Measurements from ENCODE around the gene DMRT2. TPM values are rescaled to one million over a fixed set of nuclear protein-coding genes. Genes with fewer than 3 reads are reported as not detected.

Gene DMRT2
- total RNA-seq, 3 donors from 2014 or later, result 1.5 to 10.2 (median 3.1) TPM

GRCh38 chr9:1008216-1008615 is 41.9 kb upstream of the DMRT2 start:
- no peak for ATAC-seq
- intact Hi-C loops (cut with DNase I, micrococcal nuclease), result loop anchor here (5.0 kb wide), 1 partner anchor 116 kb away; no protein-coding TSS in a partner anchor
- Histone ChIP-seq H3K4me3 (no peak overlapping the region), H3K9me3 (no peaks in the 10 kb centered on the region), H3K36me3 (ENCODE audit: low read depth) (no peaks in the 10 kb centered on the region), H3K4me1 (ENCODE audit: low read depth) (no peaks in the 10 kb centered on the region)
- TF ChIP-seq CTCF (IDR thresholded peaks at IDR 0.05), result no peak
- no peak for DNase-seq

- Histone ChIP-seq H3K36me3 (ENCODE audit: low read depth) (no peaks in the 10 kb centered on the region), H3K9me3 (no peaks in the 10 kb centered on the region), H3K4me1 (ENCODE audit: low read depth) (no peaks in the 10 kb centered on the region), H3K4me3 (no peak overlapping the region)
- intact Hi-C loops (cut with DNase I, micrococcal nuclease), result loop anchor here (5.0 kb wide), 1 partner anchor 117 kb away; no protein-coding TSS in a partner anchor
- peak; percentile 97 for TF ChIP-seq CTCF (IDR thresholded peaks at IDR 0.05)
- DNase-seq, result peak; percentile 80 to 92 (median 89)
- peak; percentile 99 for ATAC-seq
Measured at GRCh38 chr9:1009101-1009707, 41.0 kb upstream of the DMRT2 start.

GRCh38 chr9:1013021-1013420 is 37.1 kb upstream of the DMRT2 start:
- Histone ChIP-seq H3K4me1 (ENCODE audit: low read depth) (no peaks in the 10 kb centered on the region), H3K36me3 (ENCODE audit: low read depth) (no peaks in the 10 kb centered on the region), H3K9me3 (no peaks in the 10 kb centered on the region), H3K4me3 (no peak overlapping the region)
- ATAC-seq (no peak), DNase-seq (no peak)
- intact Hi-C loops (cut with DNase I, micrococcal nuclease), result no loop called here
- no peak for TF ChIP-seq CTCF (IDR thresholded peaks at IDR 0.05)

- Histone ChIP-seq H3K36me3 (ENCODE audit: low read depth) (no peaks in the 10 kb centered on the region), H3K4me1 (ENCODE audit: low read depth) (no peaks in the 10 kb centered on the region), H3K4me3 (no peak overlapping the region), H3K9me3 (no peaks in the 10 kb centered on the region)
- no peak for ATAC-seq
- no peak for DNase-seq
- no peak for TF ChIP-seq CTCF (IDR thresholded peaks at IDR 0.05)
- intact Hi-C loops (cut with DNase I, micrococcal nuclease), result no loop called here
Measured at GRCh38 chr9:1014225-1014624, 35.9 kb upstream of the DMRT2 start.

GRCh38 chr9:1014640-1015039 is 35.5 kb upstream of the DMRT2 start:
- TF ChIP-seq CTCF (IDR thresholded peaks at IDR 0.05), result no peak
- intact Hi-C loops (cut with DNase I, micrococcal nuclease), result no loop called here
- ATAC-seq, result no peak

More at GRCh38 chr9:1014640-1015039, 35.5 kb upstream of the DMRT2 start:
- Histone ChIP-seq H3K36me3 (ENCODE audit: low read depth) (no peaks in the 10 kb centered on the region), H3K4me3 (no peak overlapping the region), H3K9me3 (no peaks in the 10 kb centered on the region), H3K4me1 (ENCODE audit: low read depth) (no peaks in the 10 kb centered on the region)
- no peak for DNase-seq

All from mucosa of descending colon (tissue), 3 donors.